K562 (cell line): ENCODE data around the gene GRIK1.

Experiments used
- C11orf30 ChIP-seq: fragments of 450-650 bp; IDR thresholded peaks from 2 replicates; pipeline ENCODE4 v1.6.1; 2016; ENCODE audit warnings: low read depth, mild to moderate bottlenecking
- CTCF ChIP-seq, 3 experiments: IDR thresholded peaks in 2 of 3; conservative IDR thresholded peaks in 1 of 3; 2 replicates each; pipeline ENCODE4 v1.5.1; 2011 to 2012; ENCODE audit warnings: low read length in 3 of 3, mild to moderate bottlenecking in 3 of 3, control low read depth in 2 of 3, improper control_type of control experiment in 1 of 3, inconsistent platforms in 1 of 3, low read depth in 1 of 3, mixed read lengths in 1 of 3, moderate library complexity in 1 of 3; ENCODE audit not compliant: insufficient read depth in 2 of 3
- IRF2 ChIP-seq: sonication (generic); formaldehyde crosslinking; IDR thresholded peaks from 2 replicates; pipeline ENCODE4 v1.8.1; 2022; ENCODE audit warnings: mild to moderate bottlenecking, missing genetic modification reagents
- KLF10 ChIP-seq: fragments of 250-450 bp; sonication (Bioruptor Pico); IDR thresholded peaks from 2 replicates; pipeline ENCODE4 v1.6.1; 2021; ENCODE audit warnings: matching md5 sums
- POLR2AphosphoS5 ChIP-seq: IDR thresholded peaks from 2 replicates; pipeline ENCODE4 v1.6.1; 2011; ENCODE audit warnings: mild to moderate bottlenecking, low read depth, low read length, moderate library complexity; ENCODE audit not compliant: control insufficient read depth, insufficient read depth
- SMARCA5 ChIP-seq: fragments of 450-650 bp; IDR thresholded peaks from 2 replicates; pipeline ENCODE4 v1.6.1; 2016
- TCFL5 ChIP-seq: fragments of 250-450 bp; sonication (Bioruptor Pico); conservative IDR thresholded peaks from 2 replicates; pipeline ENCODE4 v1.6.1; 2021; ENCODE audit warnings: mild to moderate bottlenecking, moderate library complexity, matching md5 sums
- ZNF23 ChIP-seq: fragments of 250-450 bp; sonication (Bioruptor Pico); IDR thresholded peaks from 2 replicates; pipeline ENCODE4 v1.4.0; 2020; ENCODE audit warnings: mild to moderate bottlenecking

- TF ChIP-seq CTCF (IDR thresholded peaks at IDR 0.05 in 2 of 3, conservative IDR thresholded peaks at IDR 0.05 in 1 of 3; ENCODE audit: insufficient read depth in 2 of 3, low read depth in 1 of 3, low read length in 3 of 3) (no peak), KLF10 (CRISPR knock-in tag) (no peak), POLR2AphosphoS5 (no peak), IRF2 (no peak), ZNF23 (CRISPR knock-in tag) (no peak), SMARCA5 (no peak), TCFL5 (CRISPR knock-in tag) (no peak), C11orf30 (no peak)
These were observed 306.0 kb downstream of the GRIK1 start for GRCh38 chr21:29633756-29634155.
